ENCODE measurements around the gene IL17B. TPM values are rescaled to one million over a fixed set of nuclear protein-coding genes. Genes with fewer than 3 reads are reported as not detected.

Gene IL17B
- total RNA-seq, 2 donors from 2014 or later: 0.83 to 2.9 TPM

- TF ChIP-seq, protein P1, sequence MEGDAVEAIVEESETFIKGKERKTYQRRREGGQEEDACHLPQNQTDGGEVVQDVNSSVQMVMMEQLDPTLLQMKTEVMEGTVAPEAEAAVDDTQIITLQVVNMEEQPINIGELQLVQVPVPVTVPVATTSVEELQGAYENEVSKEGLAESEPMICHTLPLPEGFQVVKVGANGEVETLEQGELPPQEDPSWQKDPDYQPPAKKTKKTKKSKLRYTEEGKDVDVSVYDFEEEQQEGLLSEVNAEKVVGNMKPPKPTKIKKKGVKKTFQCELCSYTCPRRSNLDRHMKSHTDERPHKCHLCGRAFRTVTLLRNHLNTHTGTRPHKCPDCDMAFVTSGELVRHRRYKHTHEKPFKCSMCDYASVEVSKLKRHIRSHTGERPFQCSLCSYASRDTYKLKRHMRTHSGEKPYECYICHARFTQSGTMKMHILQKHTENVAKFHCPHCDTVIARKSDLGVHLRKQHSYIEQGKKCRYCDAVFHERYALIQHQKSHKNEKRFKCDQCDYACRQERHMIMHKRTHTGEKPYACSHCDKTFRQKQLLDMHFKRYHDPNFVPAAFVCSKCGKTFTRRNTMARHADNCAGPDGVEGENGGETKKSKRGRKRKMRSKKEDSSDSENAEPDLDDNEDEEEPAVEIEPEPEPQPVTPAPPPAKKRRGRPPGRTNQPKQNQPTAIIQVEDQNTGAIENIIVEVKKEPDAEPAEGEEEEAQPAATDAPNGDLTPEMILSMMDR (IDR thresholded peaks at IDR 0.05): no peak
- Histone ChIP-seq H3K27ac (no peak overlapping the region), H3K36me3 (peaks cover 81% of the 10 kb centered on the region), H3K4me3 (no peak overlapping the region), H3K4me1 (peaks cover 0 to under 1% of the 10 kb centered on the region in 2 donors), H3K27me3 (no peaks in the 10 kb centered on the region), H3K9me3 (no peaks in the 10 kb centered on the region)
- DNase-seq (ENCODE audit: low spot score): no peak
Observed at GRCh38 chr5:149328177-149328576, 50.9 kb downstream of the IL17B start.

- no peaks in the 10 kb centered on the region for H3K9me3 ChIP-seq
- H3K36me3 ChIP-seq: peaks cover 79% of the 10 kb centered on the region
- no peaks in the 10 kb centered on the region for H3K27me3 ChIP-seq
- H3K27ac ChIP-seq: no peak overlapping the region
- no peak overlapping the region for H3K4me3 ChIP-seq
- TF ChIP-seq, protein P1 (IDR thresholded peaks at IDR 0.05): no peak
- peaks cover 0 to 14% of the 10 kb centered on the region in 2 donors for H3K4me1 ChIP-seq
- DNase-seq (ENCODE audit: low spot score): no peak
Observed at GRCh38 chr5:149326611-149327010, 52.5 kb downstream of the IL17B start.

GRCh38 chr5:149325894-149326293, 53.2 kb downstream of the IL17B start:
- Histone ChIP-seq H3K27ac (no peak overlapping the region), H3K4me3 (no peak overlapping the region), H3K27me3 (no peaks in the 10 kb centered on the region), H3K9me3 (no peaks in the 10 kb centered on the region), H3K4me1 (peaks cover 0 to 20% of the 10 kb centered on the region in 2 donors), H3K36me3 (peaks cover 71% of the 10 kb centered on the region)
- no peak for DNase-seq (ENCODE audit: low spot score)
- TF ChIP-seq, protein P1 (IDR thresholded peaks at IDR 0.05): no peak

- no peak for DNase-seq (ENCODE audit: low spot score)
- H3K27me3 ChIP-seq: no peaks in the 10 kb centered on the region
- H3K4me1 ChIP-seq: peaks cover 0 to 26% of the 10 kb centered on the region in 2 donors
- H3K36me3 ChIP-seq: peaks cover 69% of the 10 kb centered on the region
- TF ChIP-seq, protein P1 (IDR thresholded peaks at IDR 0.05): no peak
- no peaks in the 10 kb centered on the region for H3K9me3 ChIP-seq
- no peak overlapping the region for H3K4me3 ChIP-seq
- no peak overlapping the region for H3K27ac ChIP-seq
Observed at GRCh38 chr5:149325166-149325735, 53.8 kb downstream of the IL17B start.

DNA sequence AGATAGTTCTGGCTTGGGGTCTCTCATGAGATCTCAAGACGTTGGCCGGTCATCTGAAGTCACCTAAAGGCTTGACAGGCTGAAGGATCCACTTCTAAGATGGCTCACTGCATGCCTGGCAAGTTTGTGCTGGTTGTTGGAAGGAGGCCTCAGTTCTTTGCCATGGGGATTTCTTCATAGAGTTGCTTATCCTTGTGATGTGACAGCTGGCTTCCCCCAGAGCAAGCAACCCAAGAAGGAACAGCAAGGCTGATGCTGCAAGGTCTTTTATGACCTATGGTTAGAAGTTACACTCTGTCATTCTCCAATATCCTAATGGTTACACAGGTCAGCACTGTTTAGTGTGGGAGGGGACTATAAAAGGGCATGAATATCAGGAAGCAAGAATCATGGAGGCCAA, 54.5 kb downstream of the IL17B start:
- Histone ChIP-seq H3K9me3 (no peaks in the 10 kb centered on the region), H3K27me3 (no peaks in the 10 kb centered on the region), H3K4me3 (no peak overlapping the region), H3K4me1 (peaks cover 0 to 28% of the 10 kb centered on the region in 2 donors), H3K36me3 (peaks cover 69% of the 10 kb centered on the region), H3K27ac (no peak overlapping the region)
- no peak for DNase-seq (ENCODE audit: low spot score)
- TF ChIP-seq, protein P1 (IDR thresholded peaks at IDR 0.05): no peak

MicroRNAs encoded within 50 kb of the gene (microRNA counts, 767-probe panel; counts per million panel counts)
- microRNA hsa-miR-143-3p: 5,084 to 9,967 counts per million in 2 donors

Other genes starting within 250 kb of the IL17B start
- 100 to 1,000 TPM; 109 to 145 TPM for gene ABLIM3, start 237.8 kb downstream of the IL17B start, total RNA-seq
- gene AFAP1L1, start 107.4 kb downstream of the IL17B start, total RNA-seq: 10 to 100 TPM; 45.6 to 48.9 TPM
- gene GRPEL2, start 33.8 kb downstream of the IL17B start, total RNA-seq: 10 to 100 TPM in 1 of 2 donors, 1 to 10 TPM in 1; 6.9 to 10.7 TPM
- 1 to 10 TPM; 4.0 to 5.6 TPM for gene PCYOX1L, start 21.2 kb downstream of the IL17B start, total RNA-seq
- 100 to 1,000 TPM; 171 to 192 TPM for gene CSNK1A1, start 172.1 kb upstream of the IL17B start, total RNA-seq
- 10 to 100 TPM; 11.0 to 13.7 TPM for gene ARHGEF37, start 202.2 kb upstream of the IL17B start, total RNA-seq

All from right atrium auricular region (tissue), 2 donors.